CD4-positive, alpha-beta T cell treated with Interferon alpha-2 for 1 hour (primary cell): ENCODE data around the gene TEX9.

Experiments
- DNase-seq, 2 donors: peaks; one replicate each; pipeline ENCODE4 v3.0.0-alpha.2; 2020 to 2022

Gene TEX9

GRCh38 chr15:56459096-56459495 is 93.9 kb downstream of the TEX9 start:
- DNase-seq, result no peak

GRCh38 chr15:56460071-56460470 is 94.8 kb downstream of the TEX9 start:
- DNase-seq, result no peak

- no peak for DNase-seq
Observed at GRCh38 chr15:56460947-56461346, 95.7 kb downstream of the TEX9 start.

- DNase-seq, result peak; percentile 67 to 87
Observed at GRCh38 chr15:56464893-56465520, 99.8 kb downstream of the TEX9 start, which contains the start of gene MNS1. TSS of gene MNS1 (minus strand) at chr15:56465137. CDS start at chr15:56464972, 165 bp downstream.

- no peak for DNase-seq
Observed at GRCh38 chr15:56467616-56468015, 102.4 kb downstream of the TEX9 start.

- peak in 1 of 2 donors; percentile 17 for DNase-seq
Observed at GRCh38 chr15:56468401-56468800, 103.2 kb downstream of the TEX9 start.

- no peak for DNase-seq
Observed at GRCh38 chr15:56469483-56469882, 104.3 kb downstream of the TEX9 start.

GRCh38 chr15:56471440-56472069 is 106.3 kb downstream of the TEX9 start:
- no peak for DNase-seq

GRCh38 chr15:56472278-56472677 is 107.1 kb downstream of the TEX9 start:
- DNase-seq, result no peak

- DNase-seq, result no peak
Observed at GRCh38 chr15:56473017-56473416, 107.8 kb downstream of the TEX9 start.

- DNase-seq, result no peak
Observed at GRCh38 chr15:56475351-56475750, 110.1 kb downstream of the TEX9 start.
